ENCODE data around the gene SCO2. TPM values are rescaled to one million over a fixed set of nuclear protein-coding genes. Genes with fewer than 3 reads are reported as not detected.

Gene SCO2
- total RNA-seq, 2 experiments from 2014 or later: 2.4 to 5.6 TPM

DNA sequence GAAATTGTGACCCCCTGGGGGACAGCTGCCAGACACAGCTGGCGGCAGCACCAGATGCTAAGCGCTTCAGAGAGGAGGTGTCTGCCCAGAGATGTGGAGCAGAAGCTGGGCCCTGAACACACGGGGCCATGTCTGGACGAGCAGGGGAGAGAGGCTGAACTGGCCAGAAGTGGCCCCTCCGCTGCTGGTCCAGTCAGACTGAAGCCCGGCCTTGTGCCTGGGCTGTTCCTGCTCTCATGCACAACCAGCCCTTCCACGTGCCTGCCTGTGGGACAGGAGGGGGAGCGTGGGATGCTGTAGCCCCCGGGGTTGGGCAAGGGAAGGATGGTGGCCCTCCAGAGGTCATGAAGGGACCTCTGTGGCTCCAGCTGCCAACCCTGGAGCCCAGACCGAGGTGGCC is 42.3 kb downstream of the SCO2 start:
- peaks cover 8% of the 10 kb centered on the region for H3K27me3 Mint-ChIP-seq
- no peaks in the 10 kb centered on the region for H3K9me3 Mint-ChIP-seq (ENCODE audit: low read depth)
- CTCF ChIA-PET: interaction anchor here (1.3 kb wide), 2 partner anchors 13 to 16 kb away, joined by 3 to 5 read pairs; no protein-coding TSS in a partner anchor
- POLR2A ChIA-PET: no interaction called here
- peak overlapping the region; percentile 43 for H3K4me3 Mint-ChIP-seq
- no peaks in the 10 kb centered on the region for H3K4me1 Mint-ChIP-seq
- H3K36me3 Mint-ChIP-seq (ENCODE audit: low read depth): no peaks in the 10 kb centered on the region
- ATAC-seq (no peak), DNase-seq (no peak)
- intact Hi-C loops (cut with DNase I, micrococcal nuclease): no loop called here
- no peak overlapping the region for H3K27ac Mint-ChIP-seq

GRCh38 chr22:50482107-50483074 is 43.0 kb downstream of the SCO2 start:
- intact Hi-C loops (cut with DNase I, micrococcal nuclease): no loop called here
- H3K4me3 Mint-ChIP-seq: peak overlapping the region; percentile 74
- H3K27ac Mint-ChIP-seq: no peak overlapping the region
- no peaks in the 10 kb centered on the region for H3K4me1 Mint-ChIP-seq
- peaks cover 8% of the 10 kb centered on the region for H3K27me3 Mint-ChIP-seq
- no peaks in the 10 kb centered on the region for H3K9me3 Mint-ChIP-seq (ENCODE audit: low read depth)
- no peak for DNase-seq
- CTCF ChIA-PET: interaction anchor here (1.3 kb wide), 2 partner anchors 14 to 17 kb away, joined by 3 to 5 read pairs; no protein-coding TSS in a partner anchor
- POLR2A ChIA-PET: no interaction called here
- no peaks in the 10 kb centered on the region for H3K36me3 Mint-ChIP-seq (ENCODE audit: low read depth)
- no peak for ATAC-seq

- ATAC-seq (peak; percentile 87), DNase-seq (peak; percentile 82)
- peaks cover 8% of the 10 kb centered on the region for H3K27me3 Mint-ChIP-seq
- H3K4me1 Mint-ChIP-seq: no peaks in the 10 kb centered on the region
- no peaks in the 10 kb centered on the region for H3K9me3 Mint-ChIP-seq (ENCODE audit: low read depth)
- CTCF ChIA-PET: no interaction called here
- peak within 1 kb of the TSS; percentile 74 for H3K4me3 Mint-ChIP-seq
- H3K36me3 Mint-ChIP-seq (ENCODE audit: low read depth): no peaks in the 10 kb centered on the region
- H3K27ac Mint-ChIP-seq: no peak within 1 kb of the TSS
- POLR2A ChIA-PET: no interaction called here
- intact Hi-C loops (cut with DNase I, micrococcal nuclease): loop anchor here in 1 of 2 experiments (1.0 to 2.0 kb wide), 3 partner anchors 11 to 231 kb away; partner anchors contain the start of genes HDAC10 and LMF2
These were observed 43.8 kb downstream of the SCO2 start, which contains the start of gene ADM2 for GRCh38 chr22:50481440-50482106. Gene ADM2 (plus strand): TSS chr22:50481543. CDS start chr22:50481848, 305 bp downstream.

GRCh38 chr22:50481045-50481439 is 44.4 kb downstream of the SCO2 start:
- Mint-ChIP-seq H3K27ac (no peak overlapping the region), H3K4me1 (no peaks in the 10 kb centered on the region), H3K4me3 (peak overlapping the region; percentile 74), H3K27me3 (peaks cover 8% of the 10 kb centered on the region), H3K9me3 (ENCODE audit: low read depth) (no peaks in the 10 kb centered on the region), H3K36me3 (ENCODE audit: low read depth) (no peaks in the 10 kb centered on the region)
- ChIA-PET CTCF (interaction anchor here (1.0 to 2.8 kb wide), 2 partner anchors 17 to 140 kb away, joined by 3 to 8 read pairs; no protein-coding TSS in a partner anchor), POLR2A (no interaction called here)
- intact Hi-C loops (cut with DNase I, micrococcal nuclease): loop anchor here in 1 of 2 experiments (1.0 to 2.0 kb wide), 3 partner anchors 11 to 230 kb away; partner anchors contain the start of genes HDAC10 and LMF2
- DNase-seq: no peak
- ATAC-seq: no peak

- POLR2A ChIA-PET: no interaction called here
- CTCF ChIA-PET: interaction anchor here (1.0 to 2.8 kb wide), 2 partner anchors 18 to 22 kb away, joined by 4 to 8 read pairs; no protein-coding TSS in a partner anchor
- peak overlapping the region; percentile 64 for H3K4me3 Mint-ChIP-seq
- intact Hi-C loops (cut with DNase I, micrococcal nuclease): loop anchor here in 1 of 2 experiments (2.0 kb wide), 1 partner anchor 229 kb away; the partner anchor contains the start of gene HDAC10
- peaks cover 2% of the 10 kb centered on the region for H3K4me1 Mint-ChIP-seq
- peaks cover 8% of the 10 kb centered on the region for H3K27me3 Mint-ChIP-seq
- H3K36me3 Mint-ChIP-seq (ENCODE audit: low read depth): no peaks in the 10 kb centered on the region
- ATAC-seq (no peak), DNase-seq (no peak)
- H3K27ac Mint-ChIP-seq: no peak overlapping the region
- H3K9me3 Mint-ChIP-seq (ENCODE audit: low read depth): no peaks in the 10 kb centered on the region
These were observed 45.7 kb downstream of the SCO2 start for GRCh38 chr22:50479721-50480120.

GRCh38 chr22:50477923-50478322 is 47.5 kb downstream of the SCO2 start:
- ChIA-PET POLR2A (no interaction called here), CTCF (no interaction called here)
- H3K9me3 Mint-ChIP-seq (ENCODE audit: low read depth): no peaks in the 10 kb centered on the region
- H3K27me3 Mint-ChIP-seq: peaks cover 8% of the 10 kb centered on the region
- DNase-seq (no peak), ATAC-seq (no peak)
- H3K27ac Mint-ChIP-seq: no peak overlapping the region
- H3K36me3 Mint-ChIP-seq (ENCODE audit: low read depth): peaks cover 2% of the 10 kb centered on the region
- intact Hi-C loops (cut with DNase I, micrococcal nuclease): no loop called here
- H3K4me3 Mint-ChIP-seq: no peak overlapping the region
- H3K4me1 Mint-ChIP-seq: peaks cover 12% of the 10 kb centered on the region

GRCh38 chr22:50476868-50477267 is 48.5 kb downstream of the SCO2 start:
- CTCF ChIA-PET: no interaction called here
- intact Hi-C loops (cut with DNase I, micrococcal nuclease): no loop called here
- Mint-ChIP-seq H3K4me1 (peaks cover 23% of the 10 kb centered on the region), H3K27ac (no peak overlapping the region), H3K27me3 (peaks cover 8% of the 10 kb centered on the region), H3K9me3 (ENCODE audit: low read depth) (no peaks in the 10 kb centered on the region), H3K4me3 (no peak overlapping the region), H3K36me3 (ENCODE audit: low read depth) (peaks cover 2% of the 10 kb centered on the region)
- DNase-seq (no peak), ATAC-seq (no peak)
- POLR2A ChIA-PET: no interaction called here

DNA sequence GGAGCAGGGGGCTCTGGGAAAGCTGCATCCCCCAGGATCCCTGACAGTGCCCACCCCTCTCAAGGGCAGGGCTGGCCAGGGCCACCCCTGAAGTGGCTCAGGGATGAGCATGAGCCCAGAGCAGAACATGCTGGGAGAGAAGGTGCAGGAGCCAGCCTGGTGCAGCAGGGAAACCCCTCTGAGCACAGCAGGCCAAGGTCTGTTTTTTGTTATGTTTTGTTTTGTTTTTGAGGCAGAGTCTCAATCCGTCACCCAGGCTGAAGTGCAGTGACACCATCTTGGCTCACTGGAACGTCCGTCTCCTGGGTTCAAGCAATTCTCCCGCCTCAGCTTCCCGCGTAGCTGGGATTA is 49.8 kb downstream of the SCO2 start:
- ATAC-seq: no peak
- DNase-seq: no peak
- H3K4me1 Mint-ChIP-seq: peaks cover 35% of the 10 kb centered on the region
- H3K4me3 Mint-ChIP-seq: peak overlapping the region; percentile 48
- H3K27ac Mint-ChIP-seq: peak overlapping the region; percentile 51
- intact Hi-C loops (cut with DNase I, micrococcal nuclease): loop anchor here in 1 of 2 experiments (1.0 to 2.0 kb wide), 7 partner anchors 32 to 231 kb away; partner anchors contain the start of genes CHKB, LMF2, MAPK11 and PPP6R2
- CTCF ChIA-PET: no interaction called here
- H3K36me3 Mint-ChIP-seq (ENCODE audit: low read depth): peaks cover 2% of the 10 kb centered on the region
- peaks cover 8% of the 10 kb centered on the region for H3K27me3 Mint-ChIP-seq
- H3K9me3 Mint-ChIP-seq (ENCODE audit: low read depth): no peaks in the 10 kb centered on the region
- POLR2A ChIA-PET: no interaction called here

DNA sequence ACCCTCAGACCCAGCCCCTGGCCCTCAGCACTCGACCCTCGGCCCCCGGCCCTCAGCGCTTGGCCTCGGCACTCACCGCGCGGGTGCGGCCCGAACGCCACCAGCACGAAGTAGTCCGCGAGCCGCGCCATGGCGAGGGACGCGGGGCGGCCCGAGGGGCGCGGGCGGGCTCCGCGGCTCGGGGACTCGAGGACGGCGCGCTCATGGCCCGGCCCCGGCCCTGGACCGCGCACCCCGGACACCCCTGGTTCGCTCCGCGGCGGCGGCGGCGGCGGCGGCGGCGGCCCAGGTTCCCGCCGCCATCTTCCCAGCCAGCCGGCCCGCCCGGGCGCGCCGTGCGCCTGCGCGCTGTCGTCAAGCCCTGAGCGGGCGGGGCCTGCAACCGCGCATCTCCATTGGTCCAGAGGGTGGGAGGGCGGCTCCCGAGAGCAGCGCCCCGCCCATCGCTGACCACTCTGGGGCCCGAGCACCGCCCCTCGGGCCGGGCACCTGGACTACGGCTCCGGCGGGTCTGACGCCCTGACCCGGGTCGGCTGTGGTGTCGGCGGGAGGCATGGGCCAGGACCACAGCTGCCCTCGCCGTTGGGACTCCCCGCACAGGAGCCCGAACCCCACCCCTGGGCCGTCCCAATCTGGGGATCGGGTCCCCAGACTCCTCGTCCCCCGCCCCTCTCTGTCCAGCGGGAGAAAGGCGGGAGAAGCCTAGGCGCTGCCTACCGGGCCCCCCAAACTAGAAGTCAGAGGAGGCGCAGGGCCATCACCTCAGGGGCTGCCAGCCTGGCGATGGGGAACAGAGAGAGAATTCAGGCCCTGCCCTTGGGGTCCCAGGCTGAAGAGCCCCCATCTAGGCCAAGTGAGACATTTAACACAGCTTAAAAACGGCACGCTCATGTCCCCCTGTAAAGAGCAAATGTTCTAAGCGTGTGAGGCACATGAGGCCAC is 50.4 kb downstream of the SCO2 start, which contains the start of gene SBF1:
Gene SBF1 (minus strand): TSS at position 326 of the 942 bp plus-strand sequence. CDS start 195 bp downstream, at position 131.
- peak; percentile 95 for DNase-seq
- Mint-ChIP-seq H3K27me3 (peaks cover 3% of the 10 kb centered on the region), H3K9me3 (ENCODE audit: low read depth) (no peaks in the 10 kb centered on the region), H3K27ac (peak within 1 kb of the TSS; percentile 83), H3K36me3 (ENCODE audit: low read depth) (peaks cover 2% of the 10 kb centered on the region), H3K4me3 (peak within 1 kb of the TSS; percentile 89), H3K4me1 (peaks cover 42% of the 10 kb centered on the region)
- ChIA-PET CTCF (no interaction called here), POLR2A (no interaction called here)
- intact Hi-C loops (cut with DNase I, micrococcal nuclease): loop anchor here in 1 of 2 experiments (1.0 to 5.0 kb wide), 8 partner anchors 32 to 288 kb away; partner anchors contain the start of genes CHKB, LMF2, MAPK11 and PPP6R2
- ATAC-seq: peak; percentile 78

DNA sequence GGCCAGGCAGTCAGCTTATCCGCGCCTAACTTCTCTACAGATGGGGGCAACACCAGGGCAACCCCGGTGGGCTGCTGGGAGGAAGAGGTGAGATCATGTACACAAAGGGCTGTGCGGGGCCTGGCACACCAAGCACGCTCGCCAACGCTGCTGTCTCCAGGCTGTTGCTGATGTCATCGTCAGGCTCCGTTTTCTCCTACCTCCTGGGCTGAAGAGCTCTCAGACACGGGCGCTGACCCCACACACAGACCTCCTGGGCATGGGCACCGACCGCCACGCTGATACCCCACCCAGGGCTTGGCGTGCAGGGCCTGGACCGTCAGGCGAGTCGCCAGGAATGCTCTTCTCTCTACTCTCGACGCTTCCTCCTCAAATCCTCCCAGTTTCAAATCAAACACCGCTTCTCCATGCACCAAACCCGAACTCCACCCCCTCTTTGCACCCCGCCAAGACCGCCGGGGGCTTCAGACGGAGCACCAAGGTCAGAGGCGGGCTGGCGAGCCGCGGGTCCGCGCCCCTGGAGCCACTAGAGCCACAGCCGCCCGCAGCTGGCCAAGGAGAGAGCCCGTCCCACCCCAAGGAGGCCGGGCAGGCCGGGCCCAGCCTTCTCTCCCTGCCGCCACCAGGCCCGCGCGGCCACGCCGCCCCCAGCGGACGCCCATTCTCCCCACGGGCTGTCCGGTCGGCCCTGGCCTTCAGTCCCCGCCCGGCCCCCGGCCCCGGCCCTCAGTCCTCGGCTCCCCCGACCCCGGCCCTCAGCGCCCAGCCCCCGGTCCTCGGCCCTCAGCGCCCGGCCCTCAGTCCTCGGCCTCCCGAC is 51.3 kb downstream of the SCO2 start:
- no peaks in the 10 kb centered on the region for H3K9me3 Mint-ChIP-seq (ENCODE audit: low read depth)
- H3K4me3 Mint-ChIP-seq: peak overlapping the region; percentile 89
- ChIA-PET CTCF (interaction anchor here (0.9 to 1.7 kb wide), 3 partner anchors 24 to 233 kb away, joined by 3 to 5 read pairs (median 4); partner anchors contain the start of gene SCO2), POLR2A (interaction anchor here (0.7 kb wide), 1 partner anchor 52 kb away, joined by 3 read pairs; no protein-coding TSS in a partner anchor)
- intact Hi-C loops (cut with DNase I, micrococcal nuclease): loop anchor here in 1 of 2 experiments (2.0 to 5.0 kb wide), 4 partner anchors 131 to 287 kb away; partner anchors contain the start of genes MAPK11, PPP6R2, TRABD and TUBGCP6
- H3K27ac Mint-ChIP-seq: peak overlapping the region; percentile 83
- ATAC-seq (peak; percentile 9), DNase-seq (peak; percentile 75)
- H3K36me3 Mint-ChIP-seq (ENCODE audit: low read depth): peaks cover 2% of the 10 kb centered on the region
- H3K27me3 Mint-ChIP-seq: no peaks in the 10 kb centered on the region
- peaks cover 48% of the 10 kb centered on the region for H3K4me1 Mint-ChIP-seq

Measured in activated CD4-positive, alpha-beta T cell treated with anti-CD3 and anti-CD28 coated beads for 36 hours (primary cell).